K562 (cell line): ENCODE results near the gene MBOAT7. TPM values are rescaled to one million over a fixed set of nuclear protein-coding genes. Genes with fewer than 3 reads are reported as not detected.

Experiments used
- ARNT ChIP-seq, 2 experiments: fragments of 450-650 bp; IDR thresholded peaks; 2 replicates each; pipeline ENCODE4 v1.6.1; 2016; ENCODE audit warnings: mild to moderate bottlenecking in 1 of 2
- ATF7 ChIP-seq: fragments of 450-650 bp; IDR thresholded peaks from 2 replicates; pipeline ENCODE4 v1.7.1; 2014; ENCODE audit warnings: mild to moderate bottlenecking, moderate library complexity
- CBFA2T3 ChIP-seq: fragments of 450-650 bp; IDR thresholded peaks from 2 replicates; pipeline ENCODE4 v1.6.1; 2017
- ETV6 ChIP-seq, 3 experiments: fragments of 150-350 bp in 1 of 3; sonication (generic) in 1 of 3; formaldehyde crosslinking in 1 of 3; IDR thresholded peaks; 2 replicates each; pipeline versions ENCODE4 v1.6.1 to v1.8.0; 2014 to 2022; ENCODE audit warnings: borderline replicate concordance in 2 of 3, low read depth in 2 of 3, antibody characterized with exemption in 1 of 3, low read length in 1 of 3, mild to moderate bottlenecking in 1 of 3, missing genetic modification reagents in 1 of 3
- FOSL1 ChIP-seq: fragments of 200-800 bp; sonication (Bioruptor generic); conservative IDR thresholded peaks from 2 replicates; pipeline ENCODE4 v1.6.1; 2016; ENCODE audit warnings: missing genetic modification characterization, missing compliant biosample characterization
- GTF2E2 ChIP-seq: fragments of 200-800 bp; sonication (Bioruptor generic); IDR thresholded peaks from 2 replicates; pipeline ENCODE4 v1.6.1; 2016; ENCODE audit warnings: missing genetic modification characterization, missing compliant biosample characterization
- HDAC1 ChIP-seq, 2 experiments: fragments of 450-650 bp; IDR thresholded peaks; 2 replicates each; pipeline ENCODE4 v1.6.1; 2016 to 2017; ENCODE audit warnings: inconsistent platforms in 1 of 2, mild to moderate bottlenecking in 1 of 2, moderate library complexity in 1 of 2
- JUN ChIP-seq, 2 experiments: sonication (generic) in 1 of 2; formaldehyde crosslinking in 1 of 2; IDR thresholded peaks; 2 replicates each; pipeline versions ENCODE4 v1.6.1 to v1.8.0; 2012 to 2022; ENCODE audit warnings: borderline replicate concordance in 2 of 2, mild to moderate bottlenecking in 2 of 2, improper control_type of control experiment in 1 of 2, low read depth in 1 of 2, low read length in 1 of 2, missing genetic modification reagents in 1 of 2
- KDM5B ChIP-seq: fragments of 200-600 bp; sonication (generic); IDR thresholded peaks from 2 replicates; pipeline ENCODE4 v1.6.1; 2012; ENCODE audit warnings: low read depth, mild to moderate bottlenecking, moderate library complexity, low read length, control low read depth, inconsistent platforms; ENCODE audit not compliant: insufficient replicate concordance
- KLF16 ChIP-seq: IDR thresholded peaks from 2 replicates; pipeline ENCODE4 v1.6.1; 2016; ENCODE audit warnings: antibody characterized with exemption
- MAFF ChIP-seq: IDR thresholded peaks from 2 replicates; pipeline ENCODE4 v1.6.1; 2012; ENCODE audit warnings: low read length, improper control_type of control experiment
- MTA2 ChIP-seq: fragments of 450-650 bp; IDR thresholded peaks from 2 replicates; pipeline ENCODE4 v1.6.1; 2016; ENCODE audit warnings: low read depth
- MYNN ChIP-seq, 2 experiments: sonication (generic); formaldehyde crosslinking in 1 of 2; IDR thresholded peaks; 2 replicates each; pipeline versions ENCODE4 v1.5.0 to v1.6.1; 2016 to 2020; ENCODE audit warnings: antibody characterized with exemption in 1 of 2, missing genetic modification reagents in 1 of 2
- NRF1 ChIP-seq, 2 experiments: fragments of 450-650 bp; IDR thresholded peaks in 1 of 2; conservative IDR thresholded peaks in 1 of 2; 2 replicates each; pipeline ENCODE4 v1.6.1; 2014; ENCODE audit warnings: mild to moderate bottlenecking in 2 of 2
- PHF21A ChIP-seq: fragments of 450-650 bp; IDR thresholded peaks from 2 replicates; pipeline ENCODE4 v1.6.1; 2017; ENCODE audit warnings: low read depth, borderline replicate concordance
- PTBP1 ChIP-seq: fragments of 200-400 bp; formaldehyde crosslinking; IDR thresholded peaks from 2 replicates; pipeline ENCODE4 v1.6.1; 2017; ENCODE audit warnings: low read depth, low read length
- RFX1 ChIP-seq: fragments of 450-650 bp; IDR thresholded peaks from 2 replicates; pipeline ENCODE4 v1.6.1; 2016; ENCODE audit warnings: mild to moderate bottlenecking, moderate library complexity
- RUNX1 ChIP-seq: sonication (generic); IDR thresholded peaks from 2 replicates; pipeline ENCODE4 v1.6.1; 2016; ENCODE audit warnings: antibody characterized with exemption, low read depth
- SIRT6 ChIP-seq: IDR thresholded peaks from one replicate; pipeline ENCODE4 v1.6.1; 2012; ENCODE audit warnings: low read depth, mild to moderate bottlenecking, control low read depth, inconsistent platforms, low read length, moderate library complexity
- SOX6 ChIP-seq: fragments of 450-650 bp; IDR thresholded peaks from 2 replicates; pipeline ENCODE4 v1.6.1; 2014; ENCODE audit warnings: mild to moderate bottlenecking
- TAL1 ChIP-seq: fragments of 450-650 bp; IDR thresholded peaks from 2 replicates; pipeline ENCODE4 v1.6.1; 2016; ENCODE audit warnings: mild to moderate bottlenecking
- TEAD4 ChIP-seq, 2 experiments: sonication (generic) in 1 of 2; formaldehyde crosslinking in 1 of 2; IDR thresholded peaks; 2 replicates each; pipeline versions ENCODE4 v1.6.1 to v1.8.0; 2012 to 2022; ENCODE audit warnings: borderline replicate concordance in 1 of 2, inconsistent platforms in 1 of 2, low read length in 1 of 2, mild to moderate bottlenecking in 1 of 2, missing genetic modification reagents in 1 of 2
- TRIM24 ChIP-seq, 2 experiments: fragments of 450-650 bp; IDR thresholded peaks; 2 replicates each; pipeline ENCODE4 v1.6.1; 2016
- polyA plus RNA-seq, 8 experiments: library from polyadenylated mRNA; depleted of rRNA in 4 of 8; stranded (reverse) in 5 of 8; unstranded in 3 of 8; fragments of >200 nt; fragmentation: Nextera tagmentation in 2 of 8; fragmentation: Illumina TruSeq in 1 of 8; extraction: Ambion mirVana in 2 of 8; extraction: Trizol in 1 of 8; gene quantifications; 2 replicates each; pipeline versions ENCODE4 v1.2.1 to v1.2.3, GENCODE V29; 2011 to 2014; ENCODE audit warnings: inconsistent platforms in 1 of 8, missing spikeins in 1 of 8
- total RNA-seq, 7 experiments: library from RNA; depleted of rRNA in 6 of 7; stranded (reverse); fragments of >200 nt in 6 of 7; fragmentation: Illumina TruSeq in 2 of 7; extraction: Trizol in 2 of 7; gene quantifications; 2 replicates each; pipeline versions ENCODE4 v1.2.1 to v1.2.3, GENCODE V29; 2011 to 2021; ENCODE audit warnings: low replicate concordance in 1 of 7
- TF ChIP-seq, protein P1 (sequence below): fragments of 250-450 bp; sonication (Bioruptor Pico); IDR thresholded peaks from 2 replicates; pipeline ENCODE4 v1.5.0; 2020; ENCODE audit warnings: mild to moderate bottlenecking, borderline replicate concordance
- TF ChIP-seq, protein P2 (sequence below), 2 experiments: fragments of 200-800 bp in 1 of 2; sonication (Bioruptor generic) in 1 of 2; sonication (generic) in 1 of 2; formaldehyde crosslinking in 1 of 2; IDR thresholded peaks in 1 of 2; conservative IDR thresholded peaks in 1 of 2; 2 replicates each; pipeline versions ENCODE4 v1.5.0 to v1.6.1; 2016 to 2020; ENCODE audit warnings: missing compliant biosample characterization in 1 of 2, missing genetic modification characterization in 1 of 2, missing genetic modification reagents in 1 of 2

The MBOAT7 gene
- total and polyA plus RNA-seq, 9 of the 15 experiments (the other 6 are each of a cell fraction or from before 2014, with no cell fraction given) = 1.4 to 153 (median 56.1) TPM

DNA sequence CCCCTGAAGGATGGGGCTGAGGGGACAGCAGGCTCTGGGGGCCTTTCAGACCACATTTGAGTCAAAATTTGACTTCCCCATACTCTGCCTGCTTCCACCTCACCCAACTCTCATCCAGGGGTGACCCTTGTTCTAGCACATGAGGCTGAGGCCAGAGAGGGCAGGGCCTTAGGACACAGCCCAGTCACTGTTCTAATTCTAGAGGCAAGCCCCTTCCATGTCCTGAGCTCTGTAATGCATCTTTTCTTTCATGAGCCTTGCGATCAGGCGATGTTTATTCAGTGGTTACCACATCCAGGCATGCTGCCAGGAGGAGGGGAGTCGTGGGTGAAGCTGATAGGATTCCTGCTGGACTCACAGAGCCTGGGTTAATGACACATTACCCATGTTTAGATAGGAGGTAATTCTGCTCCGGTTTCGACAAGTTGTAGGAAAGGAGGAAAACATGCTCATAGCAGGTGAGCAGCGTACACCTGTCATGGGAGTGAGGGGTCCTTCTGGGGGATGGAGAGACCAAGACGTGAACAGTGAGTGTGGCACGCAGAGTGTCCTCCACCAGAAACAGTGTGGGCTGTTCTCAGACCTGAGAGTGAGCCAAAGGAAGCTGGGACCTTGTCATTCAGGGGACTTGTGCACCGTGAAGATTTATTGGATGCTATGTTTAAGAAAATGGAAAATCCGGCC is 20.6 kb upstream of the MBOAT7 start (continued):
- TF ChIP-seq, protein P1, sequence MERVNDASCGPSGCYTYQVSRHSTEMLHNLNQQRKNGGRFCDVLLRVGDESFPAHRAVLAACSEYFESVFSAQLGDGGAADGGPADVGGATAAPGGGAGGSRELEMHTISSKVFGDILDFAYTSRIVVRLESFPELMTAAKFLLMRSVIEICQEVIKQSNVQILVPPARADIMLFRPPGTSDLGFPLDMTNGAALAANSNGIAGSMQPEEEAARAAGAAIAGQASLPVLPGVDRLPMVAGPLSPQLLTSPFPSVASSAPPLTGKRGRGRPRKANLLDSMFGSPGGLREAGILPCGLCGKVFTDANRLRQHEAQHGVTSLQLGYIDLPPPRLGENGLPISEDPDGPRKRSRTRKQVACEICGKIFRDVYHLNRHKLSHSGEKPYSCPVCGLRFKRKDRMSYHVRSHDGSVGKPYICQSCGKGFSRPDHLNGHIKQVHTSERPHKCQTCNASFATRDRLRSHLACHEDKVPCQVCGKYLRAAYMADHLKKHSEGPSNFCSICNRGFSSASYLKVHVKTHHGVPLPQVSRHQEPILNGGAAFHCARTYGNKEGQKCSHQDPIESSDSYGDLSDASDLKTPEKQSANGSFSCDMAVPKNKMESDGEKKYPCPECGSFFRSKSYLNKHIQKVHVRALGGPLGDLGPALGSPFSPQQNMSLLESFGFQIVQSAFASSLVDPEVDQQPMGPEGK (CRISPR knock-in tag) = no peak
- TF ChIP-seq ATF7 = peak; percentile 75
- no peak; a peak in 1 of 4 replicates for TF ChIP-seq ETV6 (IDR thresholded peaks at IDR 0.05; ENCODE audit: borderline replicate concordance in 1 of 2, low read depth in 2 of 2, low read length in 1 of 2)
- TF ChIP-seq ETV6 (CRISPR knock-in tag; IDR thresholded peaks at IDR 0.05; ENCODE audit: borderline replicate concordance) = no peak
- TF ChIP-seq MYNN (IDR thresholded peaks at IDR 0.05) = peak; percentile 87
- no peak for TF ChIP-seq MYNN (CRISPR knock-in tag; IDR thresholded peaks at IDR 0.05)
- peak; percentile 65; the same call in 1 of the 2 replicates for TF ChIP-seq KLF16
- TF ChIP-seq MTA2 = 0 out of 2 replicates have a peak, but pooled peaks have one; percentile 13
- peak; percentile 71 for TF ChIP-seq TAL1
- peak in 1 of 2 experiments; percentile 60; a peak in 2 of 4 replicates for TF ChIP-seq TRIM24 (IDR thresholded peaks at IDR 0.05)
- TF ChIP-seq, protein P2, sequence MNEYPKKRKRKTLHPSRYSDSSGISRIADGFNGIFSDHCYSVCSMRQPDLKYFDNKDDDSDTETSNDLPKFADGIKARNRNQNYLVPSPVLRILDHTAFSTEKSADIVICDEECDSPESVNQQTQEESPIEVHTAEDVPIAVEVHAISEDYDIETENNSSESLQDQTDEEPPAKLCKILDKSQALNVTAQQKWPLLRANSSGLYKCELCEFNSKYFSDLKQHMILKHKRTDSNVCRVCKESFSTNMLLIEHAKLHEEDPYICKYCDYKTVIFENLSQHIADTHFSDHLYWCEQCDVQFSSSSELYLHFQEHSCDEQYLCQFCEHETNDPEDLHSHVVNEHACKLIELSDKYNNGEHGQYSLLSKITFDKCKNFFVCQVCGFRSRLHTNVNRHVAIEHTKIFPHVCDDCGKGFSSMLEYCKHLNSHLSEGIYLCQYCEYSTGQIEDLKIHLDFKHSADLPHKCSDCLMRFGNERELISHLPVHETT (CRISPR knock-in tag; conservative IDR thresholded peaks at IDR 0.05 in 1 of 2, IDR thresholded peaks at IDR 0.05 in 1 of 2) = 0 out of 4 replicates have a peak, but pooled peaks of 1 of the 2 experiments have one; percentile 13
- TF ChIP-seq RFX1 = no peak
- 0 out of 2 replicates have a peak, but pooled peaks have one; percentile 17 for TF ChIP-seq PTBP1
- TF ChIP-seq PHF21A = no peak
- TF ChIP-seq SIRT6 = no peak
- TF ChIP-seq JUN (IDR thresholded peaks at IDR 0.05; ENCODE audit: borderline replicate concordance, low read depth, low read length) = peak; percentile 67
- no peak for TF ChIP-seq JUN (CRISPR knock-in tag; IDR thresholded peaks at IDR 0.05; ENCODE audit: borderline replicate concordance)
- TF ChIP-seq MAFF = peak; percentile 25; the same call in 1 of the 2 replicates
- TF ChIP-seq ARNT (IDR thresholded peaks at IDR 0.05) = peak in 1 of 2 experiments; percentile 58; a peak in 2 of 4 replicates
- peak; percentile 33 to 38; a peak in 1 of 4 replicates for TF ChIP-seq NRF1 (conservative IDR thresholded peaks at IDR 0.05 in 1 of 2, IDR thresholded peaks at IDR 0.05 in 1 of 2)
- TF ChIP-seq TEAD4 (IDR thresholded peaks at IDR 0.05; ENCODE audit: low read length) = peak; percentile 88
- TF ChIP-seq TEAD4 (CRISPR knock-in tag; IDR thresholded peaks at IDR 0.05; ENCODE audit: borderline replicate concordance) = no peak
- peak in 1 of 2 experiments; percentile 64; a peak in 2 of 4 replicates for TF ChIP-seq HDAC1 (IDR thresholded peaks at IDR 0.05)
- peak; percentile 41 for TF ChIP-seq FOSL1 (tag)
- 0 out of 2 replicates have a peak, but pooled peaks have one; percentile 51 for TF ChIP-seq RUNX1
- no peak for TF ChIP-seq KDM5B
- TF ChIP-seq CBFA2T3 = peak; percentile 85
- no peak for TF ChIP-seq GTF2E2 (tag)
- TF ChIP-seq SOX6 = peak; percentile 81
